ENCODE measurements around the gene FASN. TPM values are rescaled to one million over a fixed set of nuclear protein-coding genes. Genes with fewer than 3 reads are reported as not detected.

FASN gene
- polyA plus RNA-seq, 1 of the 3 experiments (the other 2 are of a cell fraction): 55.1 TPM

GRCh38 chr17:82087961-82088837, 9.8 kb downstream of the FASN start (continued):
- TF ChIP-seq ZBTB33 (IDR thresholded peaks at IDR 0.05; ENCODE audit: borderline replicate concordance, low read depth): no peak

GRCh38 chr17:82086941-82087906, 10.8 kb downstream of the FASN start:
- no peak for TF ChIP-seq SIN3A (IDR thresholded peaks at IDR 0.05; ENCODE audit: borderline replicate concordance, low read depth, low read length)
- no peak for TF ChIP-seq USF2 (IDR thresholded peaks at IDR 0.05; ENCODE audit: borderline replicate concordance, low read depth, low read length)
- no peak for TF ChIP-seq RAD21 (IDR thresholded peaks at IDR 0.05; ENCODE audit: low read length)
- no peak for TF ChIP-seq NRF1 (IDR thresholded peaks at IDR 0.05; ENCODE audit: low read depth, low read length)
- no peak for TF ChIP-seq ZBTB33 (IDR thresholded peaks at IDR 0.05; ENCODE audit: borderline replicate concordance, low read depth)
- no peak for TF ChIP-seq MXI1 (IDR thresholded peaks at IDR 0.05; ENCODE audit: low read depth, low read length)
- TF ChIP-seq FOSL2 (IDR thresholded peaks at IDR 0.05; ENCODE audit: borderline replicate concordance, low read depth): no peak
- TF ChIP-seq RFX5 (IDR thresholded peaks at IDR 0.05; ENCODE audit: low read length): no peak
- TF ChIP-seq TEAD4 (IDR thresholded peaks at IDR 0.05; ENCODE audit: borderline replicate concordance, insufficient read depth): no peak
- no peak for TF ChIP-seq TAF1 (IDR thresholded peaks at IDR 0.05; ENCODE audit: borderline replicate concordance, low read depth, low read length)
- no peak for TF ChIP-seq TCF12 (IDR thresholded peaks at IDR 0.05)
- TF ChIP-seq MEF2A (IDR thresholded peaks at IDR 0.05; ENCODE audit: borderline replicate concordance, low read depth): no peak
- no peak for TF ChIP-seq YY1 (IDR thresholded peaks at IDR 0.05; ENCODE audit: low read depth)
- TF ChIP-seq EP300 (IDR thresholded peaks at IDR 0.05; ENCODE audit: borderline replicate concordance in 1 of 2, low read depth in 1 of 2, low read length in 1 of 2): no peak
- no peak for TF ChIP-seq USF1 (IDR thresholded peaks at IDR 0.05; ENCODE audit: borderline replicate concordance, low read depth)
- TF ChIP-seq ELF1 (IDR thresholded peaks at IDR 0.05): no peak
- no peak for TF ChIP-seq CTCF (IDR thresholded peaks at IDR 0.05)
- no peak for TF ChIP-seq SMC3 (IDR thresholded peaks at IDR 0.05; ENCODE audit: low read depth, low read length)
- H3K4me3 ChIP-seq (ENCODE audit: low read depth in 2 of 2, low read length in 1 of 2): no peak overlapping the region
- H3K27me3 ChIP-seq (ENCODE audit: insufficient read depth): no peaks in the 10 kb centered on the region
- no peaks in the 10 kb centered on the region for H3F3A ChIP-seq (replicated peaks; ENCODE audit: insufficient read depth)
- no peak overlapping the region for H3K27ac ChIP-seq (ENCODE audit: low read depth in 2 of 2, low read length in 1 of 2)
- no peak for DNase-seq
- no peak overlapping the region for H2AFZ ChIP-seq (ENCODE audit: low read depth)
- no peaks in the 10 kb centered on the region for H3K9me2 ChIP-seq
- no peaks in the 10 kb centered on the region for H3K4me1 ChIP-seq (ENCODE audit: control insufficient read depth in 1 of 2, insufficient read depth in 2 of 2, low read depth in 1 of 2, low read length in 1 of 2)
- H3K4me2 ChIP-seq: no peak overlapping the region
- POLR2A ChIA-PET: interaction anchor here (0.7 to 1.2 kb wide), 3 partner anchors 9 to 31 kb away, joined by 3 to 5 read pairs (median 3); no protein-coding TSS in a partner anchor
- H4K20me1 ChIP-seq (ENCODE audit: insufficient read depth): no peaks in the 10 kb centered on the region
- CTCF ChIA-PET: interaction anchor here (1.0 to 2.3 kb wide), 3 partner anchors 8 to 67 kb away, joined by 3 to 9 read pairs (median 3); partner anchors contain the start of gene RAC3
- H3K36me3 ChIP-seq (replicated peaks in 1 of 2; ENCODE audit: control insufficient read depth in 1 of 2, insufficient read depth in 2 of 2, low read length in 1 of 2): peaks cover 24 to 100% of the 10 kb centered on the region in 2 experiments
- H3K79me2 ChIP-seq (ENCODE audit: insufficient read depth): no peaks in the 10 kb centered on the region
- WGBS (ENCODE audit: low lambda C conversion rate): 94% methylated on average over 34 of the region's 39 CpGs
- no peaks in the 10 kb centered on the region for H3K9me3 ChIP-seq
- H3K9ac ChIP-seq: no peak overlapping the region
